ENCODE data around the gene LRRC47. TPM values are rescaled to one million over a fixed set of nuclear protein-coding genes. Genes with fewer than 3 reads are reported as not detected.
A peak's percentile ranks its signal among the peaks of the same experiment; 100 is the strongest.

LRRC47 gene
- total and polyA plus RNA-seq, 9 donors = 26.7 to 60.7 (median 47.6) TPM

GRCh38 chr1:3774946-3775489 is 21.3 kb downstream of the LRRC47 start:
- no peak overlapping the region for H3K4me3 ChIP-seq
- intact Hi-C loops (cut with DNase I) = no loop called here

DNA sequence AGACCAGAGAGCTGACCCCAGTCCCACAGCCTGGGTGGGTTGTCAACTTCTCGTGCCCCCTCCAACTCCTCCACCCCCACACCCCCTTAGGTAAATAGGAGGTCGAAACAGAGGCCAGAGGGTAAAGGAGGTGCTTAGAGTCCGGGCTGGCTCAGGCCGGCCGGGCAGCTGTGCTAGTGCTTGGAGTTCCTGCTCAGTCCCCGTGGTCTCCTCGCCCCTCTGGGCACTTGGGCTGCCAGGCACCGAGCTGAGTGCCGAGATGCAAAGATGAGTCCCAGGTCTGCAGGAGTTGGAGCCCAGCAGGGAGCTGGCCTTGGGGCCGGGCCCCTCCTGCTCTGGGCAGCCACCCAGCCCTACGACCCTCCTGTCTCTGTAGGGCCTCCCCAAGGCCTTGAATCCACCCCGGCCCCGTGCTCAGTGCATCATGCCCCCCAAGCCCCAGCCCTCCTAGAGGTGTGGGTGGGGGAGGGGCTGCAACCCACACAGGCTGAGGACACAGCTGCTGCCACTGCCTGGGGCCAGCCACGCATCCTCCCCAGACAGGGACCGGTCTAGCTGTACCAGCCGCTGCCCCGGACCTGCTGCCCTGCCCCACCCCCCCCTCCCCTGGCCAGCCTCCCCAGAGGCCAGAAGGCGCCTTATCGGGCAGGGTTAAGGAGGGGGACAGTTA is 21.9 kb downstream of the LRRC47 start:
- intact Hi-C loops (cut with DNase I) = no loop called here
- Histone ChIP-seq H3K4me1 (ENCODE audit: insufficient read depth) (peaks cover 17% of the 10 kb centered on the region), H3K36me3 (no peaks in the 10 kb centered on the region), H3K9me3 (no peaks in the 10 kb centered on the region), H3K27me3 (no peaks in the 10 kb centered on the region), H3K4me3 (no peak overlapping the region), H3K27ac (peak overlapping the region in 1 of 2 donors; percentile 76)
- no peak for TF ChIP-seq POLR2A (IDR thresholded peaks at IDR 0.05)
- TF ChIP-seq EP300 (IDR thresholded peaks at IDR 0.05) = no peak
- TF ChIP-seq, protein P1, sequence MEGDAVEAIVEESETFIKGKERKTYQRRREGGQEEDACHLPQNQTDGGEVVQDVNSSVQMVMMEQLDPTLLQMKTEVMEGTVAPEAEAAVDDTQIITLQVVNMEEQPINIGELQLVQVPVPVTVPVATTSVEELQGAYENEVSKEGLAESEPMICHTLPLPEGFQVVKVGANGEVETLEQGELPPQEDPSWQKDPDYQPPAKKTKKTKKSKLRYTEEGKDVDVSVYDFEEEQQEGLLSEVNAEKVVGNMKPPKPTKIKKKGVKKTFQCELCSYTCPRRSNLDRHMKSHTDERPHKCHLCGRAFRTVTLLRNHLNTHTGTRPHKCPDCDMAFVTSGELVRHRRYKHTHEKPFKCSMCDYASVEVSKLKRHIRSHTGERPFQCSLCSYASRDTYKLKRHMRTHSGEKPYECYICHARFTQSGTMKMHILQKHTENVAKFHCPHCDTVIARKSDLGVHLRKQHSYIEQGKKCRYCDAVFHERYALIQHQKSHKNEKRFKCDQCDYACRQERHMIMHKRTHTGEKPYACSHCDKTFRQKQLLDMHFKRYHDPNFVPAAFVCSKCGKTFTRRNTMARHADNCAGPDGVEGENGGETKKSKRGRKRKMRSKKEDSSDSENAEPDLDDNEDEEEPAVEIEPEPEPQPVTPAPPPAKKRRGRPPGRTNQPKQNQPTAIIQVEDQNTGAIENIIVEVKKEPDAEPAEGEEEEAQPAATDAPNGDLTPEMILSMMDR (IDR thresholded peaks at IDR 0.05) = no peak
- DNase-seq = peak in 3 of 5 donors; percentile 47 to 61 (median 56)
- 43 to 62% (median 50%) methylated on average over 18 to 19 of the region's 19 CpGs for WGBS, 3 donors

More at GRCh38 chr1:3774946-3775489, 21.3 kb downstream of the LRRC47 start:
- 9 to 22% (median 22%) methylated on average over 11 to 17 of the region's 17 CpGs for WGBS, 3 donors
- Histone ChIP-seq H3K4me1 (ENCODE audit: insufficient read depth) (peaks cover 15% of the 10 kb centered on the region), H3K36me3 (no peaks in the 10 kb centered on the region), H3K9me3 (no peaks in the 10 kb centered on the region), H3K27ac (peak overlapping the region in 1 of 2 donors; percentile 76), H3K27me3 (no peaks in the 10 kb centered on the region)
- TF ChIP-seq POLR2A (IDR thresholded peaks at IDR 0.05) (no peak), EP300 (IDR thresholded peaks at IDR 0.05) (no peak)
- TF ChIP-seq, protein P1 (IDR thresholded peaks at IDR 0.05) = no peak
- DNase-seq = peak in 2 of 5 donors; percentile 43 to 64

DNA sequence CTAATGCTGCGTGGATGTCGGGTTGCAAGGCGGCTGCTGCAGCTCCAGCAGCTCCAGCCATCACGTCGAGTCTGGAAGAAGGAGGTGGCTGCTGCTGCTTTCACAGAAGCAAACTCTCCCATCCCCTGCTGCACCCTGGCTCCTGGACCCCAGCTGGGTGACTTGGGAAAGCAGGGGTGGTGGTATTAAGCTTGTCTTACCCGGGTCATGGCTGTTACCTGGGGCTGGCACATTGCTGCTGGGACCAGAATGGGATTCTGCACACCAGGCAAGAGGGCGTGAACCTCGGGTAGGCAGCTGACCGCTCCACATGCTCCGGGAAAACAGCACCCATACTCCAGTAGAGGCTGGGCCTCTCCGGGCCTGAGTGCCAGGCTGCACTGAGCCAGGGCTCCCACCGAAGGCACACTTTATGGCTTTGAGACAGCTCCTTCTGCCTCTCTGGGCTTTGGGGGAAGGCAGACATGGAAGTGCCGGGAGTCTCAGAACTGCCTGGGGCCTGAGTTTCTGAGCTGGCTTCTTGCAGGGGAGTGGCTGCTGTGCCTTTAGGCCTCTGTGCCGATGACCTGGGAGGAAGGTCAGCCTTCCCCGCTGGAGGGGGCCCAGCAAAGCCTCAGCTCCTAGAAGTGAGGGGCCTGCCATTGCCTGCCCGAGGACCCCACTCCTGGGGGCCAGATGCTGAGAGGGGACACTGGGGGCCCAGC is 22.6 kb downstream of the LRRC47 start:
- Histone ChIP-seq H3K27ac (peak overlapping the region in 1 of 2 donors; percentile 76), H3K4me1 (ENCODE audit: insufficient read depth) (peaks cover 17% of the 10 kb centered on the region), H3K9me3 (no peaks in the 10 kb centered on the region), H3K36me3 (no peaks in the 10 kb centered on the region), H3K27me3 (no peaks in the 10 kb centered on the region), H3K4me3 (no peak overlapping the region)
- no peak for TF ChIP-seq POLR2A (IDR thresholded peaks at IDR 0.05)
- TF ChIP-seq, protein P1 (IDR thresholded peaks at IDR 0.05) = no peak
- TF ChIP-seq EP300 (IDR thresholded peaks at IDR 0.05) = no peak
- intact Hi-C loops (cut with DNase I) = no loop called here
- WGBS, 3 donors = 71 to 79% (median 76%) methylated on average over 16 of the region's 16 CpGs
- peak in 2 of 5 donors; percentile 44 to 48 for DNase-seq

GRCh38 chr1:3772715-3773571 is 23.4 kb downstream of the LRRC47 start, which contains the start of gene SMIM1:
Gene SMIM1 (plus strand): TSS chr1:3772749. CDS start chr1:3775374, 2,625 bp downstream.
- Histone ChIP-seq H3K4me3 (peak within 1 kb of the TSS; percentile 64), H3K27me3 (no peaks in the 10 kb centered on the region), H3K36me3 (no peaks in the 10 kb centered on the region), H3K4me1 (ENCODE audit: insufficient read depth) (peaks cover 17% of the 10 kb centered on the region), H3K9me3 (no peaks in the 10 kb centered on the region), H3K27ac (peak within 1 kb of the TSS; percentile 70 to 90)
- peak in 3 of 5 donors; percentile 39 to 54 (median 44) for DNase-seq
- intact Hi-C loops (cut with DNase I) = no loop called here
- WGBS, 3 donors = 23 to 37% (median 26%) methylated on average over 34 to 55 of the region's 55 CpGs
- TF ChIP-seq, protein P1 (IDR thresholded peaks at IDR 0.05) = no peak
- TF ChIP-seq POLR2A (IDR thresholded peaks at IDR 0.05) (no peak), EP300 (IDR thresholded peaks at IDR 0.05) (no peak)
